SJCRH30 (cell line): ENCODE data around the gene OR1S2. TPM values are rescaled to one million over a fixed set of nuclear protein-coding genes. Genes with fewer than 3 reads are reported as not detected.

Experiments
- DNase-seq, 2 experiments: peaks; one replicate each; pipeline ENCODE4 v3.0.0-alpha.2; 2015 to 2020
- H3K27ac ChIP-seq: fragments of 250-450 bp; sonication (Bioruptor Pico); 2 replicates; pipeline ENCODE4 v1.5.1; 2020; ENCODE audit warnings: mild to moderate bottlenecking, moderate library complexity
- H3K27me3 ChIP-seq: fragments of 250-450 bp; sonication (Bioruptor Pico); 2 replicates; pipeline ENCODE4 v1.5.1; 2020; ENCODE audit warnings: mild to moderate bottlenecking, moderate library complexity
- H3K36me3 ChIP-seq: fragments of 250-450 bp; sonication (Bioruptor Pico); 2 replicates; pipeline ENCODE4 v1.5.1; 2020; ENCODE audit warnings: mild to moderate bottlenecking, moderate library complexity
- H3K4me1 ChIP-seq: fragments of 250-450 bp; sonication (Bioruptor Pico); 2 replicates; pipeline ENCODE4 v1.5.1; 2020; ENCODE audit warnings: mild to moderate bottlenecking, moderate library complexity
- H3K4me3 ChIP-seq: fragments of 250-450 bp; sonication (Bioruptor Pico); 2 replicates; pipeline ENCODE4 v1.5.1; 2020; ENCODE audit warnings: mild to moderate bottlenecking, moderate library complexity
- H3K9me3 ChIP-seq: fragments of 250-450 bp; sonication (Bioruptor Pico); replicated peaks from 2 replicates; pipeline ENCODE4 v1.5.1; 2020; ENCODE audit warnings: mild to moderate bottlenecking, moderate library complexity
- total RNA-seq: library from RNA; depleted of rRNA; stranded (reverse); fragments of >200 nt; shearing (Covaris generic); gene quantifications from 2 replicates; pipeline ENCODE4 v1.2.3, GENCODE V29; 2014; rRNA removed

The OR1S2 gene
- total RNA-seq, 1 experiment from 2014 or later: not detected

DNA sequence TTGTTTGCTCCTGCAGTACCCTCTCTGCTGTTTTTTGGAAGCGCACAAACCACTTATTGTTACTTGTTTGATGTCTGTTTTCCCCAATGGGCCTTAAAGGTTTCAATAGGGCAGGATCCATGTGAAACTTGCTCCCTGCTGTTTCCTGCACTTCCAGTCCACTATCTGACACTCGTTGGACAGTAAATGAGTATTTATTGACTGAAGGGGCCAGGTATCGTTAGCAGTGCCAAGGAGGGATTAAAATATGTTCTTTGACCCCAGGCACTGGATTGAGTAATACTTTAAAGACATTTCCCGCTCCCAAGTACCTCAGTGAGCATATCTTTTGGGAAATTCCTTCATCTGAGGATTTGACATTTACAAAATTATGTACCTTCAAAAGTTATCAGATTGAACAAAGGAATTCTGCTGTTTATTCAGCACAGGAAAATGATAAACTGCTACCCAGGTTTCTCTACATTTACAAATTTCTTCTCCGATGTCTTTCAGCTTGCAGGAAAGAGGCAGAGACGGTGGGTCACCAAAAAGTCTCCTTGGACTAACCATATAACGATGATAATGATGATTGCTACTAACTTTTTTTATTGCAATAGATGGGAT is 38.3 kb downstream of the OR1S2 start:
- DNase-seq: no peak
- Histone ChIP-seq H3K36me3 (no peaks in the 10 kb centered on the region), H3K4me1 (no peaks in the 10 kb centered on the region), H3K9me3 (no peaks in the 10 kb centered on the region), H3K4me3 (no peak overlapping the region), H3K27ac (no peak overlapping the region), H3K27me3 (no peaks in the 10 kb centered on the region)

DNA sequence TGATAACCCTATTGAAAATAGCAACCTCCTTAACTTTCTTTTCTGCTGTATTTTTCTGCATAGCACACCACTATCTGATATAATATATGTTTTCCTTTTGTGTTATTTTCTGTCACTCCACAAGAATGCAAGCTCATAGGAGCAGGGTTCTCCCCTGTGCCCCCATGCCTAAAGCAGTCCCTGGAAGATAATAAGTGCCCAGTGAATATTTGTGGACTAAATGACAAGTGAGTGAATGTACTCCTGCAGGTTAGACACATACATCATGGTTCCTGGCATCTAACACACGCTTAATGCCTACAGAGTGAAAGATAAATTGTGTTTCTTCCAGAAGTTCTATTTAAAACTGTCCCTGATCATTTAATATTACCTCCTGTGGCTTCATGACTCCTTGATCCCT is 39.0 kb downstream of the OR1S2 start:
- Histone ChIP-seq H3K36me3 (no peaks in the 10 kb centered on the region), H3K4me3 (no peak overlapping the region), H3K27me3 (no peaks in the 10 kb centered on the region), H3K9me3 (no peaks in the 10 kb centered on the region), H3K27ac (no peak overlapping the region), H3K4me1 (no peaks in the 10 kb centered on the region)
- DNase-seq: no peak

DNA sequence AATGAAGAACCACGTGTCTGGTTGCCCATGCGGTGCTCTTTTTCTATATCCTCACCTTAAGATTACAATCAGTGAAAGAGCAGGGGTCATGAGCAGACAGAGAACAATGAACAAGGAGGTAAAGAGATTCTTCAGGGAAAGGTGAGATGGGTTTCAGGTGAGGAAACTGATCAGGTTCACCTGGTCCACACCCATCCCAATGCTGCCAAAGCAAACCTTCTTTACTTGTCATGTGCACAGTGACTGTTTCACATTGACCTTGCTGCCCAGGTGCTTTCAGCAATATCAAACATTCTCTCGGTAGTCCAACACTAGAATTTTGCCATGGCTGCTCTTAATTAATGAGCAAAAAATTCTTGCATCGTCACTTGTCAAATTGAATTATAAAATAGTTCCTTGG is 39.6 kb downstream of the OR1S2 start:
- Histone ChIP-seq H3K27ac (no peak overlapping the region), H3K9me3 (no peaks in the 10 kb centered on the region), H3K4me3 (no peak overlapping the region), H3K4me1 (no peaks in the 10 kb centered on the region), H3K36me3 (no peaks in the 10 kb centered on the region), H3K27me3 (no peaks in the 10 kb centered on the region)
- no peak for DNase-seq

Other genes starting within 250 kb of the OR1S2 start
- not detected in 2 replicates for gene OR9Q1, start 180.3 kb downstream of the OR1S2 start, total RNA-seq
- not detected in 2 replicates for gene OR6Q1, start 173.2 kb downstream of the OR1S2 start, total RNA-seq
- gene OR9I1, start 78.6 kb downstream of the OR1S2 start, total RNA-seq: not detected in 2 replicates
- not detected in 2 replicates for gene OR9Q2, start 15.1 kb downstream of the OR1S2 start, total RNA-seq
- not detected in 2 replicates for gene OR1S1, start 8.6 kb upstream of the OR1S2 start, total RNA-seq
- gene OR10Q1, start 24.8 kb upstream of the OR1S2 start, total RNA-seq: not detected in 2 replicates
- gene OR10W1, start 64.1 kb upstream of the OR1S2 start, total RNA-seq: not detected in 2 replicates
- not detected in 2 replicates for gene OR5B17, start 154.9 kb upstream of the OR1S2 start, total RNA-seq
- not detected in 2 replicates for gene OR5B3, start 202.7 kb upstream of the OR1S2 start, total RNA-seq
- gene OR5B2, start 224.0 kb upstream of the OR1S2 start, total RNA-seq: not detected in 2 replicates
- gene OR5B12, start 238.1 kb upstream of the OR1S2 start, total RNA-seq: not detected in 2 replicates